ENCODE measurements around the gene PRR19.
A peak's percentile ranks its signal among the peaks of the same experiment; 100 is the strongest.

PRR19 gene

DNA sequence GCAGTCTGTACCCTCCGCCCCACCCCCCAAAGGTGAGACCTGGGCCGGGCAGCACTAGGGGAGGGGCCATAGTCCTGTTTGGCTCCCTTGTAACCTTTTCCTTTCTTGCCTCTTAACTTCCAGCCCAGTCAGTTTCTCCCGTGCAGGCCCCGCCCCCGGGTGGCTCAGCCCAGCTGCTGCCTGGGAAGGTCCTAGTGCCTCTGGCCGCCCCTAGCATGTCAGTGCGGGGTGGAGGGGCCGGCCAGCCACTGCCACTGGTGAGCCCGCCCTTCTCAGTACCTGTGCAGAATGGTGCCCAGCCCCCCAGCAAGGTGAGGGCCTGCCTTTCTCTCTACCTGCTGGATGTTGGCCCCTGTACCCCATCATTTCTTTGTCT, 10.5 kb upstream of the PRR19 start:
- intact Hi-C loops (cut with DNase I), result no loop called here
- DNase-seq, result peak in 2 of 10 donors; percentile 8 to 84

DNA sequence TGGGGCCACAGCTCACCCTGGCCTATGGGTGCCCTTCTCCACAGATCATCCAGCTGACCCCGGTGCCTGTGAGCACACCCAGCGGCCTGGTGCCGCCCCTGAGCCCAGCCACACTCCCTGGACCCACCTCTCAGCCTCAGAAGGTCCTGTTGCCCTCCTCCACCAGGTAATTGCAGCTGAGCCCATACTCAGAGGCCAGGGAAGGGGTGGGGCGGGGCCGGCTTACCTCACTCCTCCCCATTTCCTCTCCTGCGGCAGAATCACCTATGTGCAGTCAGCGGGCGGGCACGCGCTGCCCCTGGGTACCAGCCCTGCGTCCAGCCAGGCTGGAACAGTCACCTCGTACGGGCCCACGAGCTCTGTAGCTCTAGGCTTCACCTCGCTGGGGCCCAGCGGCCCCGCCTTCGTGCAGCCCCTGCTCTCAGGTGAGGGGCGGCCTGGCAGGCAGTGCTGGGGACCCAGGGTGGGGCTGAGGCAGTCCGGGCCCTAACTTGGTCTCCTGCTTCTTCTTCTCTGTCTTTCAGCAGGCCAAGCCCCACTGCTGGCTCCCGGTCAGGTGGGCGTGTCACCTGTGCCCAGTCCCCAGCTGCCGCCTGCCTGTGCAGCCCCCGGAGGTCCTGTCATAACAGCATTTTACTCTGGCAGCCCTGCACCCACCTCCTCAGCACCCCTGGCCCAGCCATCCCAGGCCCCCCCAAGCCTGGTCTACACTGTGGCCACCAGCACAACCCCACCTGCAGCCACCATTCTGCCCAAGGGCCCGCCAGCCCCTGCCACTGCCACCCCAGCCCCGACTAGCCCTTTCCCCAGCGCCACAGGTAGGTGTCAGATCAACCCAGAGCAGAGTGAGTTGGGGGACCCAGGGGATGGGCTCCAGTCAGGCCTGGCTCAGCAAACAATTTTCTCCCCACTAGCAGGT, 9.6 kb upstream of the PRR19 start:
- intact Hi-C loops (cut with DNase I), result no loop called here
- no peak for DNase-seq

DNA sequence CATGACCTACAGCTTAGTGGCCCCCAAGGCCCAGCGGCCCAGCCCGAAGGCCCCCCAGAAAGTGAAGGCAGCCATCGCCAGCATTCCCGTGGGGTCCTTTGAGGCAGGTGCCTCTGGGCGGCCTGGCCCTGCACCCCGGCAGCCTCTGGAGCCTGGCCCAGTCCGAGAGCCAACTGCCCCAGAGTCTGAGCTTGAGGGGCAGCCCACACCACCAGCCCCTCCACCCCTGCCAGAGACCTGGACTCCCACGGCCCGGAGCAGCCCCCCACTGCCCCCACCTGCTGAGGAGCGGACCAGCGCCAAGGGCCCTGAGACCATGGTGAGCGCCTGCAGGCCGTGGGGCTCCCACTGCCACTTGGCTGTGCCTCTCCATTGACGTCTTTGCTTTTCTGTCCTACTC, 9.0 kb upstream of the PRR19 start:
- no peak for DNase-seq
- intact Hi-C loops (cut with DNase I), result no loop called here

DNA sequence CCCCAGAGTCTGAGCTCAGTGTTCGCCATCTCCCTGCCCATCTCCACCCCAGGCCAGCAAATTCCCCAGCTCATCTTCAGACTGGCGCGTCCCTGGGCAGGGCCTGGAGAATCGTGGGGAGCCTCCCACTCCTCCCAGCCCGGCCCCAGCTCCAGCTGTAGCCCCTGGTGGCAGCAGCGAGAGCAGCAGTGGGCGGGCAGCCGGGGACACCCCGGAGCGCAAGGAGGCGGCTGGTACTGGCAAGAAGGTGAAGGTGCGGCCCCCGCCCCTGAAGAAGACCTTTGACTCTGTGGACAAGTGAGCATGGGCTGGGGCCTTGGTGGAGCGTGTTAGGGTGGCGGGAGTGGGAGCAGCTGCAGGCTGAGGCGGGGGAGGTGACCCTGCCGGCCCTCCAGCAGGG, 8.4 kb upstream of the PRR19 start:
- peak in 2 of 10 donors; percentile 8 to 84 for DNase-seq
- intact Hi-C loops (cut with DNase I), result no loop called here

DNA sequence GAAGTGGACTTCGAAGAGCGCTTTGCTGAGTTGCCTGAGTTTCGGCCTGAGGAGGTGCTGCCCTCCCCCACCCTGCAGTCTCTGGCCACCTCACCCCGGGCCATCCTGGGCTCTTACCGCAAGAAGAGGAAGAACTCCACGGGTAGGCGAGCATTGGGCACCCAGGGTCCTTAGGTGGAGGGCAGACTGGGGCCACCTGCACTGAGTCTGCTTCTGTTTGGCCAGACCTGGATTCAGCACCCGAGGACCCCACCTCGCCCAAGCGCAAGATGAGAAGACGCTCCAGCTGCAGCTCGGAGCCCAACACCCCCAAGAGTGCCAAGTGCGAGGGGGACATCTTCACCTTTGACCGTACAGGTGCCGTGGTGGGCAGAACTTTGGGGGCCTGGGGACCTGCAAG, 8.0 kb upstream of the PRR19 start:
- DNase-seq, result no peak
- intact Hi-C loops (cut with DNase I), result no loop called here

DNA sequence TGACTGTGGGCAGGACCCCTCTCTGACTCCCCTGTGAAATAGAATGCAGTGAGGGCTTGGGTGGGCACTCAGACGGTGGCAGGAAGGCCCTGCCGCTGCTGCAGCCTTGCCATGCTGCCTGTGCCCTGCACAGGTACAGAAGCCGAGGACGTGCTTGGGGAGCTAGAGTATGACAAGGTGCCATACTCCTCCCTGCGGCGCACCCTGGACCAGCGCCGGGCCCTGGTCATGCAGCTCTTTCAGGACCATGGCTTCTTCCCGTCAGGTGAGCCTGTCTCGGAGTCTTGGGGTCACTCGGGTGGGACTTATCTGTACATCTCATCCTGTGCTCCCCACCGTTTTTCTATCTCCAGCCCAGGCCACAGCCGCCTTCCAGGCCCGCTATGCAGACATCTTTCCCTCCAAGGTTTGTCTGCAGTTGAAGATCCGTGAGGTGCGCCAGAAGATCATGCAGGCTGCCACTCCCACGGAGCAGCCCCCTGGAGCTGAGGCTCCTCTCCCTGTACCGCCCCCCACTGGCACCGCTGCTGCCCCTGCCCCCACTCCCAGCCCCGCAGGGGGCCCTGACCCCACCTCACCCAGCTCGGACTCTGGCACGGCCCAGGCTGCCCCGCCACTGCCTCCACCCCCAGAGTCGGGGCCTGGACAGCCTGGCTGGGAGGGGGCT, 7.3 kb upstream of the PRR19 start:
- intact Hi-C loops (cut with DNase I), result loop anchor here (5.0 kb wide), 1 partner anchor 47 kb away; no protein-coding TSS in a partner anchor
- peak in 1 of 10 donors; percentile 49 for DNase-seq

DNA sequence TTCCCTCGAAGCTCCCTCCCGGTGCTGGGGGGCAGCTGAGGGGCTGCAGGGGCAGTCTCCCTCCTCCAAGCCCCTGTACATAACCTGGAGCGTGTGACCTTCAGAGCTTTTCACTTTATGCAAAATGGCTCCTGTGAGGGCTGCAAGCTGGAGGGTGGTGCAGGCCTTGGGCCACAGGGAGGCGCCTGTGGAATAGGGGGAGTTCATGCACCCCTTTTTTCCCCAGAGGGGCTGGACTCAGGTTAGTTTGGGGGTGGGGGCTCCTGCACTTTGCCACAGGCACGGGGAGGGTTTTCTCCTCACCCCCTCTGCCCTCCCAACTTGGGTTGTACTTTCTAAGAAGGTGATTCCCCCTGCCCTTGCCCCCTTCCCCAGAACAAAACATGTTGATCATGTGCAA, 6.6 kb upstream of the PRR19 start:
- peak in 1 of 10 donors; percentile 61 for DNase-seq
- intact Hi-C loops (cut with DNase I), result loop anchor here (5.0 kb wide), 1 partner anchor 48 kb away; no protein-coding TSS in a partner anchor

DNA sequence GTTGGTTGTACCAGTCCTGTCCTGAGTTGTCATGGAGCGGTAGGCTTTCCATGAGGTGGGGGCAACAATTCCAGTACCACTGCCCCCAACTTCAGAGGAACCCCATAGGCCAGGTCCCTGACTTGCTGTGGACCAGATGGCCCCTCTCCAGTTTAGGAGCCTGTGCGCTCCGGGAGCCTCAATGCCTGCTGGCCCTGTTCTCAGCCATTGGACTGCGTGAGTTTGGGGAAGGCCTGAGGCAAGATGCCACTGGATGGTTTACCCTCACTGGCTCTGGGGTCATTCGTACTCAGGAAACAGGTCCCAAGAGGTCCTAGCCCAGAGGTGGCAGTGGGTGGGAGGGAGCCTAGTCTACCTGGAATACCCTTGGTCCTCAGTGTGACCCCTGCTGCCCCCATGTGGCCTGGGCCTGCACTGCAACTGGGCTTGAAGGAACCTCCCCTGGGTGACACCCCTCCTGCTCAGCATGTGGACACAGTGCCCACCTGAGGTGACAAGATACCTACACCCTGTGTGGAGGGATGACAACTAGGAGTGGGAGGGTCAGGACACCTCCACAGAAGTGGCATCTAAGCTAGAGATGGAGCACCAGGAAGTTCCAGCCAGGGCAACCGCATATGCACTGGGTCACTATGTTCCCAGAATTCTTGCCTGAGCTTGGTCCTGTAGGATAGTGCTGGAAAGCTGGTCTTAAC, 6.0 kb upstream of the PRR19 start:
- intact Hi-C loops (cut with DNase I), result loop anchor here (5.0 kb wide), 1 partner anchor 49 kb away; no protein-coding TSS in a partner anchor
- peak; percentile 66 to 97 (median 88) for DNase-seq

DNA sequence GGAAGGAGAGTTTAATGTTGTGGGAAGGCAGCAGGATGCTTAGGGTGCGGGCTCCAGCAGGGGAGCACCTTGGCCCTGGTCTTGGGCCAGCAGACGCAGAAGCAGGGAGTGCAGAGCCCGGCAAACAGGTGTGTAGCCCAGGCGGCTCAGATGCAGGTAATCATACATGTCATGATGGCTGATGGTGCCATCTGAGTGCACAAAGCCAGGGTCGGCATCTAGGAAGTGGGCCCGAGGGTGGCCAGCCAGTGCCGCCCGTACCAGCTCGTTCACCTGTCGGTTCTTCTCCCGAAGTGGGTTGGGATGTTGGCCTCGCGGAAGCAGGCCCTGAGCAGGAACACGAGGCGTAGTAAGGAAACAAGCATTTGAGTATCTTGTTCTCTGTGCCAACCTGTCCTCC, 4.9 kb upstream of the PRR19 start:
- peak in 1 of 10 donors; percentile 67 for DNase-seq
- intact Hi-C loops (cut with DNase I), result loop anchor here (5.0 kb wide), 1 partner anchor 50 kb away; no protein-coding TSS in a partner anchor

DNA sequence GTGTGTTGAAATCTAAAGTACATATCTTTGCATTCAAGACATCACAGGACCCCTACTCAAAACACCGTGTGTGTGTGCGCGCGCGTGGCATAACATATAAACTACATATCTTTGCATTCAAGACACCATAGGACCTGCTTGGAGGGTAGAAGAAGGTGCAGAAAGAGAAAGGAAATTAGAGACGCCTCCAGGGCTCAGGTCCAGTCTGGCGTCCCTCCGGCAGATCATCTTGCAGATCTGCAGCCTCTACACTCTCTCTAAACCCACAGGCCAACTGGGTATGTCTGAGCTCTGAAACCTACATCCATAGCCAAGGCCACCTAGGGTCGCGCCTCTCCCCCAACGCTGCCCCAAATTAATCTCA, 1.2 kb downstream of the PRR19 start:
- intact Hi-C loops (cut with DNase I), result no loop called here
- peak in 1 of 10 donors; percentile 79 for DNase-seq

DNA sequence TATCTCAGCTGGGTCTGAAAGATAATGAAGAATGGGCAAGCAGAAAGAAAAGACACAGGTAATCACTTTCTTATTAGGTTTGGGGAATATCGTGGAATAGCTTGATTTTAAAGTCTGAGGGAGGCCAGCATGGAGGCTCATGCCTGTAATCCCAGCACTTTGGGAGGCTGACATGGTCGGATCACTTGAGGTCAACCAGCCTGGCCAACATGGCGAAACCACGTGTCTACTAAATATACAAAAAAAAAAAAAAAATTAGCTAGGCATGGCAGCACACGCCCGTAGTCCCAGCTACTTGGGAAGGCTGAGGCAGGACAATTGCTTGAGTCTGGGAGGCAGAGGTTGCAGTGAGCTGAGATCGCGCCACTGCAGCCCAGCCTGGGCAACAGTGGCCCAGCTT, 1.9 kb downstream of the PRR19 start:
- intact Hi-C loops (cut with DNase I), result no loop called here
- peak in 2 of 10 donors; percentile 51 to 58 for DNase-seq

DNA sequence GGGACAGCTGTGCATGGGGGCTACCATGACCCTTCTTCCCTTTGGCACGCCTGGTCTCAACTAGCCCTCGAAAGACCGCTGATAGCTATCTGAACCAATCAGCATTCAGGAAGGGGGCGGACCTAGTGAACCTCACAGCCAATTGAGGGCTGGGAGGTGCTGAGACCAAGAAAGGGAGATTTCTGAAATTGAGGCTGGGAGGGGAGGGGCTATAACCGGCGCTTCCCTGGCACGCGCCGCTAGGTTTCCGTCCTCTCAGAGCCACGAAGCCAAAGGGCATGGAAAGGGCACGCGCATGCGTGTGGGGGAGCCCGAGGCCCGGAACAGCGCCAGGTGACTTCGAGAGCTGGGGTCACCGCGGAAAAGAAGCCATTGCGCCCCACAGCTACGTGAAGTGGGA, 4.7 kb downstream of the PRR19 start:
- intact Hi-C loops (cut with DNase I), result no loop called here

DNA sequence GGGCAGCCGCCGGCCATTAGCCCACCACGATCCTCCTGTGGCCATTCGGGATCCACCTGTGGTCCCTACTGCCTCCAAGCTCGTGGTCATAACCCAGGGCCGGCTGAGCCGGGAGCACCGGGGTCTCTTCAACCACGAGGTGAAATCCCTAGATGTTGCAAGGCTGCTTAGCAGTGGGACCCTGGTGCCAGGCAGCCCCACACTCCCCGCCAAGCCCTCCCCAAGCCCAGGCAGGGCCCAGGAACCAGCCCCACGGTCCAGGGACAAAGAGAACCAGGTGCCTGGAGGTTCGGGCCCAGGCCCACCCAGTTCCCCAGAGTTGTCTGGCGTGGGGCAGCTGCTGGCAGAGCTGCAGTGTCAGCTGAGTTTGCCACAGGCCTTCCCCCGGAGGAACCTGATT, 7.8 kb downstream of the PRR19 start:
- intact Hi-C loops (cut with DNase I), result no loop called here
- peak in 1 of 10 donors; percentile 63 for DNase-seq

More for the DNA sequence above, 4.7 kb downstream of the PRR19 start:
- DNase-seq, result peak in 2 of 10 donors; percentile 49

DNA sequence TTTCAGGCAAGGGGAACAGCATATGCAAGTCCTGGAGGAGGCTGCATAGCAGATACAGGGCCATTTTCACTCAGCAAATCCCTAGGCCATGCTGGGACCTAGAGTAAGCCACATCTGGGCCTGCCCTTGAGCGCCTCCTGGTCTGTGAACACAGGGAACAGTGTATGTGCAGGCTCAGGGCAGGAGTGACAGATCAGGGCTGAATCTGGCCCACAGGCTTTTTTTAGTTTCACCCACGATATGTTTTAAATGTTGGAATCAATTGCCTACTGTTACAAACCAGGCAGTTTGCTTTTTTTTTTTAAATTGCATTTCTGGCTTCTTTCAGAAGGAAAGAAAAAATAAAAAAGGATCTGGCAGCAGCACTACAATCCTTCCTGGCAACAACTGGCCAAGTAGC, 9.7 kb downstream of the PRR19 start:
- peak in 2 of 10 donors; percentile 49 to 80 for DNase-seq
- intact Hi-C loops (cut with DNase I), result no loop called here

DNA sequence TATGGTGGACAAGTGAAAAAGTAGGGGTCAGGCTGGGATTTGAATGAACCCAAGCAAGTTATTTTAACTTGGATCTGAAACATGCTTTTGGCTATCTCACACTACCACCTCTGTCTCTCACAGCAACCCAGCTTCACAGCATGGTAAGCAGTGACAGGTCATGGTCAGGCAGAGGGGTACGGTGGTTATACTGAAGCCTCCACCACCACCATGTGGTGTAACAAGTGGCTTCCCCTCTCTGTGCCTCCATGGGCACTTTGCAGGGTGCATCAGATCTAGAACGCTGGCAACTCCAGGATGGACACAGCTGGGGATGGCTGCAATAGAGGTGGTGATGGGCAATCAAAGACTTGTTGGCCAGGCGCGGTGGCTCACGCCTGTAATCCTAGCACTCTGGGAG, 10.4 kb downstream of the PRR19 start:
- intact Hi-C loops (cut with DNase I), result no loop called here
- DNase-seq, result peak in 2 of 10 donors; percentile 28 to 44

DNA sequence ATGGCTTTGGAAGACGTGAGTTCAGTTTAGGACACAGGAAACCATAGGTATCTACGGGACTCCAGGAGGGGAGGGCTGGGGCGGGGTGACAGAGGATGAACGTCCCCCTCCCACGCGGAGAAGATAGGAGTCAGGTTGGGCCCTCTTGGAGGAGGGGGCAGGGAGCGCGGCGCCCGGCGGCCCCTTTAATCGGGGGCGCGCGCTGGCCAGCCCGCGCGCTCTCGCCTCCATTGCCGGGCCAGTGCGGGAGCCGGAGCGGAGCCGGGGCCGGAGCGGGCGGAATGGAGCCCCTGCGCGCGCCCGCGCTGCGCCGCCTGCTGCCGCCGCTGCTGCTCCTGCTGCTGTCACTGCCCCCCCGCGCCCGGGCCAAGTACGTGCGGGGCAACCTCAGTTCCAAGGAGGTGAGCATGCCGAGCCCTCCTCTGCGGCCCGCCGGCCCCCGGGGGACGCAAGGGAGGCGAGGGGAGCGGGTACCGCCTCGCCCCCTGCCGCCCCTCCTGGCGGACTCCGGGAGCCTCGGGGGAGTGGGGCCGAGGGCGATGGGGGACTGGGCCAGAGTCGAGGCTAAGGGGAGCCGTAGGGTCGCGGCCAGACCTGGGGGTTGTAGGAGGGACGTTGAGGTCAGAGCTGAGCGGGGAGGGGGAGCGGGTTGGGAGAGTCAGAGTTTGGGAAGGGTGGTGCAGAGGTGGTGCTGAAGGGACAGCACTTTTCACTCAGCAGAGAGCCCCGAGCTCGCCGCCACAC, 11.3 kb downstream of the PRR19 start, which contains the start of gene TMEM145:
Gene TMEM145 (plus strand): TSS at position 214 of the 744 bp plus-strand sequence. CDS start 68 bp downstream, at position 282.
- peak; percentile 41 to 95 (median 64) for DNase-seq
- intact Hi-C loops (cut with DNase I), result no loop called here

DNA sequence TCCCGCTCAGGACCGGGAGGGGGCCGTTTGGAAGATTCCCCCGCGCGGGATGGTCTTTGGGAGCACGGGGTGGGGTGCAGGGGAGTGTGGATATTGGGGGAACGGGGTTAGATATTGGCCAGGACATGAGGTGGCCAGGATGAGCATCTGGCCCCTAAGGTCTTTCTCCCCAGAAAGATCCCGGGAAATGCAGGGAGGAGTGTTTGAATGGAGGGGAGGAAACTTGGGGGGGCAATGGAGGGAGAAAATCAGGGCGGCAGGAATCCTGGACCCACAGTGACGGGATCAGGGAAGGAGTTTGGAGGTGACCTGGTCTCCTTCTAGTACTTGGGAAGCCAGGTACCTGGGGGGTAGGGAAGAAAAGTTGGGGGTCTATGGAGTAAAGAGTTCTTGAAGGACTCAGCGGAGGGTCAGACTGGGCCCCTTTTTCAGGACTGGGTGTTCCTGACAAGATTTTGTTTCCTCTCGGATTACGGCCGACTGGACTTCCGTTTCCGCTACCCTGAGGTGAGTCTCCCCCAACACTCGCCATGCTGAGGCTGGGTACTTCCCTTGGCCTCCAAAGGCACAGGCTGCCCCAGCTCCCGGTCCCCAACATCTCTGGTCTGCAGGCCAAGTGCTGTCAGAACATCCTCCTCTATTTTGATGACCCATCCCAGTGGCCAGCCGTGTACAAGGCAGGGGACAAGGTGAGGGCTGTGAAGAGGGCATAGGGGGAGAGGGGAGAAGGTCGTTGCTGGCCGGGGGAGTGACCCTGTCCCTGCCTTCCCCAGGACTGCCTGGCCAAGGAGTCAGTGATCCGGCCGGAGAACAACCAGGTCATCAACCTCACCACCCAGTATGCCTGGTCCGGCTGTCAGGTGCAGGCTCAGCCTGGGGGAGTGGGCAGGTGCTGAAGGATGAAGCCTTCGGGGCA, 12.2 kb downstream of the PRR19 start:
- intact Hi-C loops (cut with DNase I), result no loop called here
- peak in 2 of 10 donors; percentile 74 to 77 for DNase-seq

DNA sequence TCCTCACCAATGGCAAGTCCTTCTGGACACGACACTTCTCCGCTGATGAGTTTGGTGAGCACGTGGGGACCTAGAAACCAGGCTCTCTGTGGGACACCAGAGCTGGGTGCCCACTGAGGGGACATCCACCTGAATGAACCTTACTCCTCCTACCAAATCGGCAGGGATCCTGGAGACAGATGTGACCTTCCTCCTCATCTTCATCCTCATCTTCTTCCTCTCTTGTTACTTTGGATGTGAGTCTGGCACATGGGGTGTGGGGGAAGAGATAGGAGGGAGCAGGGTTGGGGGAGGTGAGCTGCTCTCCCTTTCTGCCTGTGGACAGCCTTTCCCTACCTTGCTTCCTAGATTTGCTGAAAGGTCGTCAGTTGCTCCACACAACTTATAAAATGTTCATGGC, 13.1 kb downstream of the PRR19 start:
- DNase-seq, result peak in 1 of 10 donors; percentile 74
- intact Hi-C loops (cut with DNase I), result no loop called here
